ENCODE data around the gene ANKRD63. TPM values are rescaled to one million over a fixed set of nuclear protein-coding genes. Genes with fewer than 3 reads are reported as not detected.

Gene ANKRD63
- total and polyA plus RNA-seq, 9 of the 15 experiments (the other 6 are each of a cell fraction or from before 2014, with no cell fraction given), result 1.3 to 2.0 (median 1.8) TPM; not detected in 6

DNA sequence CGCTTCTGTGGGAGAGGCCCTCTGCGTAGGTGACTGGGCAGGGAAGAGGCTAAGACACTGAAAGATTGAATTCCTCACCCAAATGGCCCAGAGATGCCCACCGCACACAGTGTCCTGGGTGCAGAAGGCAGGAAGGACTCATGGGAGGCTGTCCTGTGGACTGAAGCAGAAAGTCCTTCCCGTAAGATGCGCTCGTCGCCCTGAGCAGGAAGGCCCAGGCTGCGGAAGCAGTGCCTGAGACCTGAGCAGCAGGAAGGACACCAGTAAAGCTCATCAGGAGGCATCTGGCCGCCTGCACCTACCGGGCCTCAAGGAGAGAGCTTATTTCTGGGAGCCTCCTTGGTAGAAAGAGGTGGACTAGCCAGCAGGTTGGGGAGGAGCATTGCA, 40.7 kb downstream of the ANKRD63 start:
- Histone ChIP-seq H3K27me3 (ENCODE audit: control insufficient read depth in 2 of 2, insufficient read depth in 2 of 2, low read length in 2 of 2) (peaks cover 0 to 7% of the 10 kb centered on the region in 2 experiments; a peak in 2 of 5 replicates), H2AFZ (ENCODE audit: low read depth, low read length) (peak overlapping the region; percentile 73), H3K9me1 (ENCODE audit: control insufficient read depth, insufficient read depth, low read length) (no peaks in the 10 kb centered on the region), H3K79me2 (ENCODE audit: control insufficient read depth, insufficient read depth, low read length) (no peaks in the 10 kb centered on the region), H3K9ac (ENCODE audit: insufficient read depth in 1 of 2, low read depth in 2 of 2, low read length in 2 of 2) (peak overlapping the region in 1 of 2 experiments; percentile 3; a peak in 1 of 4 replicates), H3K9me3 (replicated peaks; ENCODE audit: control insufficient read depth, insufficient read depth, low read depth, low read length) (no peaks in the 10 kb centered on the region), H4K20me1 (replicated peaks; ENCODE audit: control insufficient read depth, insufficient read depth, low read length) (no peaks in the 10 kb centered on the region), H3K4me2 (ENCODE audit: insufficient read depth, low read length) (no peak overlapping the region), H3K36me3 (ENCODE audit: control insufficient read depth, insufficient read depth, low read length) (no peaks in the 10 kb centered on the region), H3K4me3 (no peak overlapping the region), H3K4me1 (replicated peaks in 1 of 2; ENCODE audit: control insufficient read depth in 2 of 2, insufficient read depth in 2 of 2, low read length in 2 of 2) (peaks cover 24 to 40% of the 10 kb centered on the region in 2 experiments; a peak in 4 of 5 replicates), H3K27ac (ENCODE audit: extremely low read depth, low read depth, low read length) (no peak overlapping the region)
- intact Hi-C loops (cut with micrococcal nuclease) (no loop called here), in situ Hi-C loops (cut with MboI) (no loop called here)
- POLR2A ChIA-PET, result interaction anchor here (0.6 to 1.3 kb wide), 7 partner anchors 9 to 776 kb away, joined by 3 to 5 read pairs (median 3); no protein-coding TSS in a partner anchor
- CTCF ChIA-PET (ENCODE audit: low intra/inter-chr PET ratio), result no interaction called here
- DNase-seq (ENCODE audit: extremely low read depth in 1 of 4, low spot score in 3 of 4), result no peak
- FAIRE-seq, result no peak
- no TSS peak for BruUV-seq (replicated peaks)
- 77% methylated on average over 9 of the region's 10 CpGs for WGBS (ENCODE audit: insufficient coverage, low coverage, missing lambda C conversion rate)
- no peak; the same call in 2 of the 3 replicates for ATAC-seq
- TF ChIP-seq ZNF511 (CRISPR knock-in tag; IDR thresholded peaks at IDR 0.05) (no peak), GABPA (tag; conservative IDR thresholded peaks at IDR 0.05; ENCODE audit: low read depth) (no peak), RBM39 (optimal IDR thresholded peaks at IDR 0.05; ENCODE audit: low read depth, low read length) (no peak), PML (IDR thresholded peaks at IDR 0.05; ENCODE audit: low read length) (no peak), ZNF282 (CRISPR knock-in tag; IDR thresholded peaks at IDR 0.05) (no peak), XRCC4 (IDR thresholded peaks at IDR 0.05; ENCODE audit: extremely low read depth, insufficient read depth, insufficient read length) (no peak), RBM17 (IDR thresholded peaks at IDR 0.05; ENCODE audit: borderline replicate concordance, low read depth, low read length) (no peak), ZNF436 (CRISPR knock-in tag; IDR thresholded peaks at IDR 0.05) (no peak), ZNF12 (CRISPR knock-in tag; IDR thresholded peaks at IDR 0.05) (no peak)
- TF ChIP-seq, protein P1, sequence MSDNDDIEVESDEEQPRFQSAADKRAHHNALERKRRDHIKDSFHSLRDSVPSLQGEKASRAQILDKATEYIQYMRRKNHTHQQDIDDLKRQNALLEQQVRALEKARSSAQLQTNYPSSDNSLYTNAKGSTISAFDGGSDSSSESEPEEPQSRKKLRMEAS (CRISPR knock-in tag; IDR thresholded peaks at IDR 0.05), result no peak
- TF ChIP-seq, protein P2, sequence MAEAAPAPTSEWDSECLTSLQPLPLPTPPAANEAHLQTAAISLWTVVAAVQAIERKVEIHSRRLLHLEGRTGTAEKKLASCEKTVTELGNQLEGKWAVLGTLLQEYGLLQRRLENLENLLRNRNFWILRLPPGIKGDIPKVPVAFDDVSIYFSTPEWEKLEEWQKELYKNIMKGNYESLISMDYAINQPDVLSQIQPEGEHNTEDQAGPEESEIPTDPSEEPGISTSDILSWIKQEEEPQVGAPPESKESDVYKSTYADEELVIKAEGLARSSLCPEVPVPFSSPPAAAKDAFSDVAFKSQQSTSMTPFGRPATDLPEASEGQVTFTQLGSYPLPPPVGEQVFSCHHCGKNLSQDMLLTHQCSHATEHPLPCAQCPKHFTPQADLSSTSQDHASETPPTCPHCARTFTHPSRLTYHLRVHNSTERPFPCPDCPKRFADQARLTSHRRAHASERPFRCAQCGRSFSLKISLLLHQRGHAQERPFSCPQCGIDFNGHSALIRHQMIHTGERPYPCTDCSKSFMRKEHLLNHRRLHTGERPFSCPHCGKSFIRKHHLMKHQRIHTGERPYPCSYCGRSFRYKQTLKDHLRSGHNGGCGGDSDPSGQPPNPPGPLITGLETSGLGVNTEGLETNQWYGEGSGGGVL (CRISPR knock-in tag; IDR thresholded peaks at IDR 0.05), result no peak
- TF ChIP-seq, protein P3, sequence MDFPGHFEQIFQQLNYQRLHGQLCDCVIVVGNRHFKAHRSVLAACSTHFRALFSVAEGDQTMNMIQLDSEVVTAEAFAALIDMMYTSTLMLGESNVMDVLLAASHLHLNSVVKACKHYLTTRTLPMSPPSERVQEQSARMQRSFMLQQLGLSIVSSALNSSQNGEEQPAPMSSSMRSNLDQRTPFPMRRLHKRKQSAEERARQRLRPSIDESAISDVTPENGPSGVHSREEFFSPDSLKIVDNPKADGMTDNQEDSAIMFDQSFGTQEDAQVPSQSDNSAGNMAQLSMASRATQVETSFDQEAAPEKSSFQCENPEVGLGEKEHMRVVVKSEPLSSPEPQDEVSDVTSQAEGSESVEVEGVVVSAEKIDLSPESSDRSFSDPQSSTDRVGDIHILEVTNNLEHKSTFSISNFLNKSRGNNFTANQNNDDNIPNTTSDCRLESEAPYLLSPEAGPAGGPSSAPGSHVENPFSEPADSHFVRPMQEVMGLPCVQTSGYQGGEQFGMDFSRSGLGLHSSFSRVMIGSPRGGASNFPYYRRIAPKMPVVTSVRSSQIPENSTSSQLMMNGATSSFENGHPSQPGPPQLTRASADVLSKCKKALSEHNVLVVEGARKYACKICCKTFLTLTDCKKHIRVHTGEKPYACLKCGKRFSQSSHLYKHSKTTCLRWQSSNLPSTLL (IDR thresholded peaks at IDR 0.05), result no peak

All from K562 (cell line).